Activated CD4-positive, alpha-beta T cell treated with anti-CD3 and anti-CD28 coated beads for 36 hours (primary cell): Measurements from ENCODE around the gene DOCK10. TPM values are rescaled to one million over a fixed set of nuclear protein-coding genes. Genes with fewer than 3 reads are reported as not detected.

ENCODE experiments used
- ATAC-seq: fragments of 200-7000 bp; cut with Tn5 transposase; one replicate; pipeline ENCODE4 v1.10.0; 2021; ENCODE audit warnings: mild to moderate bottlenecking, moderate library complexity
- CTCF ChIA-PET: fragments of 350-600 bp; sonication (Branson Sonifier 250); formaldehyde crosslinking; loops from one replicate; lab custom pipeline; 2021; ENCODE audit warnings: antibody characterized with exemption; lab: Charles Lee
- POLR2A ChIA-PET: fragments of 350-600 bp; sonication (Branson Sonifier 250); formaldehyde crosslinking; loops from one replicate; lab custom pipeline; 2021; ENCODE audit warnings: antibody characterized with exemption, inconsistent platforms; lab: Charles Lee
- DNase-seq: peaks from one replicate; pipeline ENCODE4 v3.0.0-alpha.2; 2020
- H3K27ac Mint-ChIP-seq: one replicate; pipeline ENCODE4 v1.8.0; 2021; ENCODE audit warnings: mixed read lengths
- H3K27me3 Mint-ChIP-seq: one replicate; pipeline ENCODE4 v1.8.0; 2021; ENCODE audit warnings: mixed read lengths
- H3K36me3 Mint-ChIP-seq: one replicate; pipeline ENCODE4 v1.8.0; 2021; ENCODE audit warnings: low read depth, mixed read lengths
- H3K4me1 Mint-ChIP-seq: one replicate; pipeline ENCODE4 v1.8.0; 2021; ENCODE audit warnings: mixed read lengths
- H3K4me3 Mint-ChIP-seq: one replicate; pipeline ENCODE4 v1.8.0; 2021; ENCODE audit warnings: mild to moderate bottlenecking, moderate library complexity, mixed read lengths
- H3K9me3 Mint-ChIP-seq: one replicate; pipeline ENCODE4 v1.8.0; 2021; ENCODE audit warnings: low read depth, mixed read lengths
- intact Hi-C, 2 experiments: fragments of 100-400 bp; cut with DNase I in 1 of 2; cut with micrococcal nuclease in 1 of 2; formaldehyde crosslinking; loops; one replicate each; pipeline versions ENCODE4 v1.14.2 to v1.15.1; 2022 to 2024; cut with DNase I, micrococcal nuclease
- total RNA-seq, 2 experiments: library from RNA; stranded (reverse); gene quantifications; one replicate each; pipeline ENCODE4 v1.2.3, GENCODE V29; 2021

The DOCK10 gene
- total RNA-seq, 2 experiments from 2014 or later, result 177 to 196 TPM

DNA sequence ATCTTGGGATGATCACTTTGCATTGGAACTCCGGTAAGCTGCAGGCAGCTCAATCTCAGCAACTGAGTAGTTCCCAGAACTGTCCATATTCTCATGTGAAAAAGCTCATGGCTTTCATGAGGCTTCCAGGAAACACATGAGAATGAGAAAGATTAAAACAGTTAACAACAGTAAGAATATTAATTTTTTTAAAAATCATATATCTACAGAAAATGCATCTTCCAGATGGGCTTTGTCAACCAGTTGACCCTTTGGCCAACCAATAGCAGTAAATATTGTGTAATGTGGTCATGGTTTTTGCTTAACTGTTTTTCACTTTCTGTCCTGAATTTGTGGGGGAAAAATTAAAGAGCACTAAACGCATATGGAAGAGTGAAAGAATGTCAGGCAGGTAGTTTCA lies 194.9 kb downstream of the DOCK10 start:
- ATAC-seq (no peak), DNase-seq (no peak)
- no peaks in the 10 kb centered on the region for H3K9me3 Mint-ChIP-seq
- no peaks in the 10 kb centered on the region for H3K27me3 Mint-ChIP-seq
- H3K4me3 Mint-ChIP-seq, result no peak overlapping the region
- intact Hi-C loops, result no loop called here
- POLR2A ChIA-PET, result no interaction called here
- peaks cover 87% of the 10 kb centered on the region for H3K36me3 Mint-ChIP-seq
- CTCF ChIA-PET, result no interaction called here
- peak overlapping the region; percentile 23 for H3K27ac Mint-ChIP-seq
- H3K4me1 Mint-ChIP-seq, result peaks cover 19% of the 10 kb centered on the region

DNA sequence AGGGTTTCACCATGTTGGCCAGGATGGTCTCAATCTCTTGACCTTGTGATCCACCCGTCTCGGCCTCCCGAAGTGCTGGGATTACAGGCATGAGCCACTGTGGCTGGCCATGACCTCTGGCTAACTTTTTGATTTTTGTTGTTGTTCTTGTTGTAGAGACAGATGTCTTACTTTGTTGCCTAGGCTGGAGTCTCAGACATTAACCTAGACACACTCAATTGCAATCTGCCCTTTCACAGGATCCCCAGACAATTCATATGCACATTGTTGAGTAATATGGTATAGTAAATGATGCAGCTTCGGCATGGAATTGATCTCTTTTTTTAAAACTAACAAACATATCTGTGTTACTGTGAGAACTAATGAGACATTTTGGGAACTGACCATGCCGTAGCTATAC lies 195.6 kb downstream of the DOCK10 start:
- ATAC-seq (no peak), DNase-seq (no peak)
- no peaks in the 10 kb centered on the region for H3K9me3 Mint-ChIP-seq
- peaks cover 87% of the 10 kb centered on the region for H3K36me3 Mint-ChIP-seq
- POLR2A ChIA-PET, result no interaction called here
- intact Hi-C loops, result no loop called here
- no peak overlapping the region for H3K27ac Mint-ChIP-seq
- peaks cover 19% of the 10 kb centered on the region for H3K4me1 Mint-ChIP-seq
- H3K27me3 Mint-ChIP-seq, result no peaks in the 10 kb centered on the region
- no peak overlapping the region for H3K4me3 Mint-ChIP-seq
- CTCF ChIA-PET, result interaction anchor here (0.8 kb wide), 1 partner anchor 8 kb away, joined by 3 read pairs; no protein-coding TSS in a partner anchor

- intact Hi-C loops, result no loop called here
- ChIA-PET CTCF (interaction anchor here (0.8 to 1.5 kb wide), 2 partner anchors 9 to 16 kb away, joined by 3 read pairs; no protein-coding TSS in a partner anchor), POLR2A (no interaction called here)
- Mint-ChIP-seq H3K36me3 (peaks cover 86% of the 10 kb centered on the region), H3K4me3 (no peak overlapping the region), H3K9me3 (no peaks in the 10 kb centered on the region), H3K27ac (no peak overlapping the region), H3K4me1 (peaks cover 19% of the 10 kb centered on the region), H3K27me3 (no peaks in the 10 kb centered on the region)
- DNase-seq, result no peak
- ATAC-seq, result no peak
These were observed 196.1 kb downstream of the DOCK10 start for GRCh38 chr2:224846161-224846560.

GRCh38 chr2:224843141-224843540 lies 199.1 kb downstream of the DOCK10 start:
- Mint-ChIP-seq H3K27ac (peak overlapping the region; percentile 15), H3K9me3 (no peaks in the 10 kb centered on the region), H3K4me1 (peaks cover 4% of the 10 kb centered on the region), H3K4me3 (no peak overlapping the region), H3K27me3 (no peaks in the 10 kb centered on the region), H3K36me3 (peaks cover 85% of the 10 kb centered on the region)
- ChIA-PET POLR2A (interaction anchor here (1.2 kb wide), 1 partner anchor 12 kb away, joined by 4 read pairs; no protein-coding TSS in a partner anchor), CTCF (interaction anchor here (1.5 kb wide), 1 partner anchor 9 kb away, joined by 4 read pairs; no protein-coding TSS in a partner anchor)
- DNase-seq, result no peak
- no peak for ATAC-seq
- intact Hi-C loops, result no loop called here

DNA sequence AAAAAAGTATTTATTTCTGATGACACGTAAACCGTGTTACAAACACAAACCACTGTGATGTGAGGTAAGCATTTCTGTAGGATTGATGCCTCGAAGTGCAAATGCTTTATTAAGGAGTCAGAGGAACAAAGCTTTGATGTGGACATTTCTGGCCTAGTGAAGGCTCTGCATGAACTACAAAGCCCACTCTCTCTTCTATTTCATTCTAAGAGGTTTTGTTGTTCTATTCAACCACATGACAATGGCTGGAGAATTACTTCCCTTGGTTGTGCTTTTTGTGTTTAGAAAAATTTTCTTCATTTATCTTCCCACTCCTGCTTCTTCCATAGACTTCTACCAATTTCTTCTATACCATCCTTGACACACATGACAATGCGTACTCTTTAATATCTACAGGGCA lies 200.4 kb downstream of the DOCK10 start:
- Mint-ChIP-seq H3K36me3 (peaks cover 83% of the 10 kb centered on the region), H3K27ac (no peak overlapping the region), H3K4me3 (no peak overlapping the region), H3K4me1 (peaks cover 5% of the 10 kb centered on the region), H3K9me3 (no peaks in the 10 kb centered on the region), H3K27me3 (no peaks in the 10 kb centered on the region)
- POLR2A ChIA-PET, result no interaction called here
- intact Hi-C loops, result no loop called here
- no peak for DNase-seq
- CTCF ChIA-PET, result interaction anchor here (0.6 kb wide), 1 partner anchor 66 kb away, joined by 4 read pairs; no protein-coding TSS in a partner anchor
- no peak for ATAC-seq

DNA sequence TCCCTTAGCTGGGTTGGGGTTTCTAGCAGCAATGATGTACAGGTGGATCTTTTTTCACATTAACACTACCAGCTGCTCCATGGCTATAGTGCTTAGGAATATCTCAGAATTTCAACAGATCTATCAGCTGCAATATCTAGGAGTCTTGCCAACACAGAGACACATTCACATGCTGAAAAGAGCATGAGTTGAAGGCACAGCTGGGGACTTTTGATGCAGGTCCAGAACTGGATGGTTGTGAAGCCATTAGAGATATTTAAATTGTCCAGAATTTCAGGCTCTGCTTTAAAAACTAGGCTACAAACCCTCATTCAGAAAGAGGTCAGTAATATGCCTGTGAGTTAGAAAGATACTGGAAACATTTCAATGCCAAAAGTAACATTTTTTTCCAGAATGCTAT lies 203.9 kb downstream of the DOCK10 start:
- POLR2A ChIA-PET, result no interaction called here
- no peak overlapping the region for H3K4me3 Mint-ChIP-seq
- peaks cover 73% of the 10 kb centered on the region for H3K36me3 Mint-ChIP-seq
- DNase-seq (no peak), ATAC-seq (no peak)
- H3K27me3 Mint-ChIP-seq, result no peaks in the 10 kb centered on the region
- H3K4me1 Mint-ChIP-seq, result peaks cover 5% of the 10 kb centered on the region
- CTCF ChIA-PET, result interaction anchor here (1.2 kb wide), 1 partner anchor 40 kb away, joined by 4 read pairs; no protein-coding TSS in a partner anchor
- H3K9me3 Mint-ChIP-seq, result no peaks in the 10 kb centered on the region
- intact Hi-C loops, result no loop called here
- no peak overlapping the region for H3K27ac Mint-ChIP-seq

- H3K36me3 Mint-ChIP-seq, result peaks cover 72% of the 10 kb centered on the region
- DNase-seq (no peak), ATAC-seq (peak; percentile 36)
- ChIA-PET CTCF (interaction anchor here (1.2 kb wide), 1 partner anchor 39 kb away, joined by 4 read pairs; no protein-coding TSS in a partner anchor), POLR2A (no interaction called here)
- H3K9me3 Mint-ChIP-seq, result no peaks in the 10 kb centered on the region
- H3K27ac Mint-ChIP-seq, result peak overlapping the region; percentile 51
- intact Hi-C loops, result no loop called here
- no peak overlapping the region for H3K4me3 Mint-ChIP-seq
- no peaks in the 10 kb centered on the region for H3K27me3 Mint-ChIP-seq
- H3K4me1 Mint-ChIP-seq, result peaks cover 2% of the 10 kb centered on the region
These were observed 204.7 kb downstream of the DOCK10 start for GRCh38 chr2:224837558-224837957.

GRCh38 chr2:224837066-224837465 lies 205.2 kb downstream of the DOCK10 start:
- ATAC-seq (no peak), DNase-seq (no peak)
- Mint-ChIP-seq H3K9me3 (no peaks in the 10 kb centered on the region), H3K4me3 (no peak overlapping the region), H3K27ac (peak overlapping the region; percentile 51), H3K4me1 (peaks cover 2% of the 10 kb centered on the region), H3K27me3 (no peaks in the 10 kb centered on the region), H3K36me3 (peaks cover 71% of the 10 kb centered on the region)
- intact Hi-C loops, result no loop called here
- ChIA-PET CTCF (no interaction called here), POLR2A (no interaction called here)

DNA sequence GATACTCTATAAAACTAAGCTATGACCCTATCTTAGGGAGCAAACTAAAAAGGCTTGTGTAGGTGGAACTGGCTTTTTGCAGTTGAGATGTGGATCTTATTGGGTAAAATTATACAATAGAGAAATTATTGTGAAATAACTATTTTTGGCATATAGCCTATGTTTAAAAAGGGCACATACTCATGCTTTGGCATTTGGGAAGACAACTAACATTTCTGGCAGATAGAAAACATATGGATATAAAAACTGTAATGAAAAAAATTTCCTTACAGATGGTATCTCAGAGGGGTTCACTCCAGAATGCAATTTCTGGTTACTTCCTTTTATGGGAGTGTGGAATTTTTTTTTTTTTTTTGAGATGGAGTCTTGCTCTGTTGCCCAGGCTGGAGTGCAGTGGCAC lies 206.0 kb downstream of the DOCK10 start:
- peaks cover 72% of the 10 kb centered on the region for H3K36me3 Mint-ChIP-seq
- intact Hi-C loops, result no loop called here

DNA sequence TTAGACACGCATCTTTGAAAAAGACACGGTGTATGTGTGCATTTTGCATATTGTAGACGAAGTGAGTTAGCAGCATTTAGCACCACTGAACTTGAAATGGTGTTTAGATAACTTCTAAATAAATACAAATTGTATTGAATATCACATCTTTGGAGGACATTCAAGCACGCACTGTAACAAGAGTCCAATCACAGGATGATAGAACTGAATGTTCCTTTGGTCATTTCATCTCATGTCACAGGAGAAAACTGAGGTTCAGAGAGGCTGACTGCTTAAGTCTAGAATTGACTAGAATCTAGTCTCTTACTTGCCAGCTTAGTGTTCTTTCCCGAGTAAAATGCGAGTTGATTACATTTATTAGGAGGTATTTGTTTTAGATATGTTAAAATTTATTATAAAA lies 206.9 kb downstream of the DOCK10 start:
- intact Hi-C loops, result no loop called here
- Mint-ChIP-seq H3K9me3 (no peaks in the 10 kb centered on the region), H3K27me3 (no peaks in the 10 kb centered on the region), H3K4me1 (peaks cover 2% of the 10 kb centered on the region), H3K27ac (no peak overlapping the region), H3K4me3 (no peak overlapping the region), H3K36me3 (peaks cover 70% of the 10 kb centered on the region)
- ATAC-seq, result no peak
- ChIA-PET POLR2A (no interaction called here), CTCF (interaction anchor here (1.6 kb wide), 1 partner anchor 29 kb away, joined by 4 read pairs; no protein-coding TSS in a partner anchor)
- no peak for DNase-seq

More for the DNA sequence above, 206.0 kb downstream of the DOCK10 start:
- DNase-seq (no peak), ATAC-seq (no peak)
- Mint-ChIP-seq H3K9me3 (no peaks in the 10 kb centered on the region), H3K27me3 (no peaks in the 10 kb centered on the region), H3K4me3 (no peak overlapping the region), H3K27ac (peak overlapping the region; percentile 25), H3K4me1 (peaks cover 2% of the 10 kb centered on the region)
- ChIA-PET POLR2A (no interaction called here), CTCF (no interaction called here)

GRCh38 chr2:224833986-224834385 lies 208.3 kb downstream of the DOCK10 start:
- ChIA-PET CTCF (interaction anchor here (0.8 kb wide), 1 partner anchor 56 kb away, joined by 3 read pairs; no protein-coding TSS in a partner anchor), POLR2A (no interaction called here)
- Mint-ChIP-seq H3K36me3 (peaks cover 67% of the 10 kb centered on the region), H3K4me1 (peaks cover 2% of the 10 kb centered on the region), H3K4me3 (no peak overlapping the region), H3K9me3 (no peaks in the 10 kb centered on the region), H3K27me3 (no peaks in the 10 kb centered on the region), H3K27ac (no peak overlapping the region)
- no peak for DNase-seq
- no peak for ATAC-seq
- intact Hi-C loops, result no loop called here

DNA sequence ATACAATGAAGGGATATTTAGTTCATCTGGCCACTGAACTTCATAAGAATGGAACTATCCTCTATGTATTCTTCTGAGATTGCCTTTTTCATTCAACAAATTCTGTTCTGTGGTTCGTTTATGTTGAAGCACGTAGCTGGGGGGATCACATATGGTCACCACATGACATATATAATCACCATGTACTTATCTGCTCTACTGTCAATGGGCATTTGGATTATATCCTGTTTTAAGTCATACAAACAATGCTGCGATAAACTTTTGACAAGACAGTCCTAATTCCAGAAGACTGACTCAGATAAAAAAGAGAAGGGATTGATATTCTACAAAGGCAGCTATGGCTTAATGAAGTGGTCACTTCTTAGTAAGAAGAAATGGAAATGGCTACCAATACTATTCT lies 210.1 kb downstream of the DOCK10 start:
- ChIA-PET POLR2A (no interaction called here), CTCF (interaction anchor here (1.3 kb wide), 1 partner anchor 12 kb away, joined by 5 read pairs; no protein-coding TSS in a partner anchor)
- no peak for ATAC-seq
- Mint-ChIP-seq H3K9me3 (no peaks in the 10 kb centered on the region), H3K27me3 (no peaks in the 10 kb centered on the region), H3K4me3 (no peak overlapping the region), H3K4me1 (no peaks in the 10 kb centered on the region), H3K36me3 (peaks cover 71% of the 10 kb centered on the region), H3K27ac (no peak overlapping the region)
- no peak for DNase-seq
- intact Hi-C loops, result no loop called here
